NCI-H1092 (cell line): ENCODE results near the gene SLC7A6OS.

Source experiments
- DNase-seq: peaks from one replicate; lab custom pipeline; 2025; lab: John Stamatoyannopoulos, UW

SLC7A6OS gene

GRCh38 chr16:68344252-68344651 lies 33.5 kb upstream of the SLC7A6OS start:
- DNase-seq, result no peak

- DNase-seq, result no peak
Measured at GRCh38 chr16:68343137-68343536, 32.4 kb upstream of the SLC7A6OS start.

DNA sequence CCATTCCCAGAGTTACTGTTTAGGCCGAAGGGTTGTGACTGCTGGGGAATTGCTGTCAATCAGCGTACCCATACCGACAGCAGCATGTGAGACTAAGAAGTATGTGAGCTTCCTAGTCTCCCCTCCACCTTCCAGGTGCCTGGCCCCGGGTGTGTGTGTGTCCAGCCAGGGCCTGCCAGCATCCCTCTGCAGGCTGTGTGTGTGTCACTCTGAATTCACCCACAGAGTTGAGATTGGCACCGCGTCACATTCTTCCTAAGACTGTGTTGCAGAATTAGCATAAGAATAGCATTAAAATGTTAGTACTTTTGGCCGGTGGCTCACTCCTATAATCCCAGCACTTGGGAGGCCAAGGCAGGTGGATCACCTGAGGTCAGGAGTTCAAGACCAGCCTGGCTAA lies 31.9 kb upstream of the SLC7A6OS start:
- DNase-seq, result no peak

- DNase-seq, result no peak
Measured at GRCh38 chr16:68339214-68339613, 28.5 kb upstream of the SLC7A6OS start.

DNA sequence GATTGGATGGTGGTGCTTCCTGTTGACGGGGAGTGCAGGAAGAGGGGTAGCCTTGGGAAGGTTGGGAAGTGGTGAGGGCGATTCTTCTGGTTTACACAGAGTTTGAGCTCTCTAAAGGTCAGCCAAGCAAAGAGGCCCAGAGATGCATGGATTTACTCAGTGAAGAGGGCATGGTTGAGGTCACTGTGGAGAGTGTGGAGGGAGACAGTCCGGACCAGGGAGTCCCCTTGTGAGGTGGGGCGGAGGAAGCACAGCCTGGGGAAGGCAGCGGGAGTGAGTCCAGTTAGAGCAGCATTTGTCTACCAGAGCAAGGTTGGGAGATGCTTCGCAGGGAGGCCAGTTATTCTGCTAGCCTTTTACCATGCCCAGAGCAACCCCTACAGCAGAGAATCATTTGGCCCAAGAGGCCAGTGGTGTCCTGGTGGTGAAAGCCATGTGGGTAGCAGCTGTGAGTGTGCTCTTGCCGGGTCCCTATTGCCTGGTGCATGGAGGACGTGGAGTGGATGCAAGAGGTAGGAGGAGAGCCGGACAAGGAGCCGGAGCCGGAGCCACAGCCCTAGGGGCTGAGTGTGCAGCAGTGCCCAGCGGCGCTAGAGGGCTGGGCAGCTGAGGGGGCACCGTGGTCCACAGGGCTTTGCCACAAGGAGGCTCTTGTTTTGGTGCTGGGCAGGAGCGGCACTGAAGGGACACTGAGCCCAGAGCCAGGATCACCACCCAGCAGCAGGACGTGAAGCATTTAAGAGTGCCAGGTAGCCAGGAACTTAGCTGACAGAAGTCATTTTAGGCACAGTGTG lies 27.8 kb upstream of the SLC7A6OS start:
- DNase-seq, result no peak

- DNase-seq, result no peak
Measured at GRCh38 chr16:68335175-68335574, 24.4 kb upstream of the SLC7A6OS start.

DNA sequence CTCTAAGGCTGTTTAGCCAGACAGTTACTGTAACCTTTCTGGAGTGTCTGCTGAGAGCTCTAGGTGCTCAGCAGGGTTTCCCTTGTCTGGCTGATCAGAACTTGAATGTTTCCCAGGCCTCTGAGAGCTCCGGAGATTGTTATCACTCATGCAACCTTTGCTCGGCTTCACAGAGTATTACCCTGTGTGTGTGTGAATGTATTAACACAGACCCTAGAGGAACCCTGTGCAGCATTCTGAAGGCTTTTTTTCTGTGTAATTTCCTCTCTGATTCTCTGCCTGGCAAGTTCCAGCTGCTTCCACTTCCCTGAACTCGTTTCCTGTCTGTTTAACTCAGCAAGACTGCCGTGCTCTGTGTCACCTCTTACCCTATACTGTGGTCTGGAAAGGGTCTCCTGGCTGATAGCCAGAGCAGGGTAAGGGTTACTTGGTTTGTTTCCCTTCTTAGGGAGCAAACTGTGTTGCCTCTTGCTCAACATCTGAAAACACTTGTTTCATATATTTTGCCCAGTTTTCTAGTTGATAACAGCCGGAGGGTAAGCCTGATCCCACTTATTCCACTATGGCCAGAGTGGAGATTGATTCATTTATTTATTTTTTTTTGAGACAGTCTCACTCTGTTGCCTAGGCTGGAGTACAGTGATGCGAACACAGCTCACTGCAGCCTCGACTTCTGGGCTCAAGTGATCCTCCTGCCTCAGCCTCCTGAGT lies 21.8 kb upstream of the SLC7A6OS start:
- no peak for DNase-seq

GRCh38 chr16:68331879-68332410 lies 21.2 kb upstream of the SLC7A6OS start:
- DNase-seq, result no peak

- no peak for DNase-seq
Measured at GRCh38 chr16:68328860-68329390, 18.2 kb upstream of the SLC7A6OS start.

DNA sequence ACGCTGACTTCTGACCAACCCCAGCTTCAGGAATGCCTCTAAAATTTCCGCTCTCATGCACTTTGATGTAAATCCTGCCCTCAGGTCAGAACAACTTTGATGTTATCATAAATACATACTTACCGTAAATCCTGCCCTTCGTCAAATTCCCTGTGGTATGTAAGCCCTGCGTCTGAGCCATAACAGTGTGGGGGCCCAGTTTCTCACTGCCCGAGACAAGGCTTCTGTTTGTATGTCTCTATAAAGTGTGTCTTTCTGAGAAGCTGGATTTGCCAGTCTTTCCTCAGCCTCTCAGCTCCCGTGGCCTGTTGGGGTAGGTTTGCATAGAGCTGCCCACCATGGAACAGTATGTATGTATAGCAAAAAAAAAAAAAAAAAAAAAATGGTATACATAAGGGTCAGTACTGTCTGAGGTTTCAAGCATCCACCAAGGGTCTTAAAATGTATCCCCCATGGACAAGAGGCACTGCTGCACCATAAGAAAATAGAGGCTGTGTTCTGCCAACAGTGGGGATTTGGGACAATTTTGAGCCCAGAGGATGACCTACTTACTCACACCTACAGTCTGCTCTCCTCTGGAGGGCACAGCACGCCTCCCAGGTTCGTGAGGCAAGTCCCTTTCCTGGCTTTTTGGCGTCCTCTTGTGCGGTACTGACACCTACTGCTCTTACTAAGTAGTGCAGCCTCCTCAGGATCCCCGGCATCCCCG lies 17.6 kb upstream of the SLC7A6OS start:
- DNase-seq, result peak; percentile 58

DNA sequence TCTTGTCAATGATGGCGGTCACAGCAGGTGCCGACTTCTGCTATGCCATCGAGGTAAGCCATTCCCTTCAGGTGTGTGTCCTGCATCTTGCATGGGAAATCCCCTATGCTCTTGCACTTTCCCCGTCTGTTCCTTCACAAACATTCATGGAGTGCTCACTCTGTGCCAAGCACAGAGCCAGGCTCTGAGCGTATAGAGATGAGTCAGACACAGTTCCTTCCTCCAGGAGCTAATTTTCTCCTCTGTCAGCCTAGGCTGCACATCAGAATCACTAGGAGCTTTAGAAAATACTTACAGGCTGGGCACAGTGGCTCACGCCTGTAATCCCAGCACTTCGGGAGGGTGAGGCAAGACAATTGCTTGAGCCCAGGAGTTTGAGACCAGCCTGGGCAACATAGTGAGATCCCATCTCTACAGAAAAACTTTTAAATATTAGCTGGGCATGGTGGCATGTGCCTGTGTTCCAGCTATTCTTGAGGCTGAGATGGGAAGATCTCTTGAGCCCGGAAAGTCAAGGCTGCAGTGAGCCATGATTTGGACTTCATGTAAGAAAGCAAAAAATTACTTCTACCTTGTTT lies 14.1 kb upstream of the SLC7A6OS start:
- no peak for DNase-seq

- no peak for DNase-seq
Measured at GRCh38 chr16:68324336-68324735, 13.6 kb upstream of the SLC7A6OS start.

GRCh38 chr16:68319185-68319908 lies 8.6 kb upstream of the SLC7A6OS start:
- no peak for DNase-seq

DNA sequence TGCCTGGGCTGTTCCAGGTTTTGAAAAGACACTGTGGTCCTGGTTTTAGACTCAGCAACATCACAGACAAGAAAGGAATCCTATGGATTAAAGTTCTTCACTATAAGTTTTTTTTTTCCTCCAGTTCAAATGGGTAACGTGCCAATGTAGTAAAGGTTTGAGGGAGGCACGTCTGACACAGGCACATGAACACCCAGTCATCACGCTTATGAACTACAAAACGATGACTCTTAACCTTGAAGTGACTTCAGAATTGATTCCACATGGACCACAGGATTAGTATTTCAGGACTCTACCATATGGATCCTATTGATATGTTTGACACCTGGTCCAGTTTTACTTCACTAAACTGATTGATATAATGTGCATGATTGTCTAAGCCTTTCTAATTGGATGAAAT lies 2.4 kb upstream of the SLC7A6OS start:
- DNase-seq, result no peak

- no peak for DNase-seq
Measured at GRCh38 chr16:68310437-68310773, 341 bp downstream of the SLC7A6OS start.

- no peak for DNase-seq
Measured at GRCh38 chr16:68309799-68310198, 947 bp downstream of the SLC7A6OS start.

GRCh38 chr16:68306633-68307032 lies 4.1 kb downstream of the SLC7A6OS start:
- no peak for DNase-seq

DNA sequence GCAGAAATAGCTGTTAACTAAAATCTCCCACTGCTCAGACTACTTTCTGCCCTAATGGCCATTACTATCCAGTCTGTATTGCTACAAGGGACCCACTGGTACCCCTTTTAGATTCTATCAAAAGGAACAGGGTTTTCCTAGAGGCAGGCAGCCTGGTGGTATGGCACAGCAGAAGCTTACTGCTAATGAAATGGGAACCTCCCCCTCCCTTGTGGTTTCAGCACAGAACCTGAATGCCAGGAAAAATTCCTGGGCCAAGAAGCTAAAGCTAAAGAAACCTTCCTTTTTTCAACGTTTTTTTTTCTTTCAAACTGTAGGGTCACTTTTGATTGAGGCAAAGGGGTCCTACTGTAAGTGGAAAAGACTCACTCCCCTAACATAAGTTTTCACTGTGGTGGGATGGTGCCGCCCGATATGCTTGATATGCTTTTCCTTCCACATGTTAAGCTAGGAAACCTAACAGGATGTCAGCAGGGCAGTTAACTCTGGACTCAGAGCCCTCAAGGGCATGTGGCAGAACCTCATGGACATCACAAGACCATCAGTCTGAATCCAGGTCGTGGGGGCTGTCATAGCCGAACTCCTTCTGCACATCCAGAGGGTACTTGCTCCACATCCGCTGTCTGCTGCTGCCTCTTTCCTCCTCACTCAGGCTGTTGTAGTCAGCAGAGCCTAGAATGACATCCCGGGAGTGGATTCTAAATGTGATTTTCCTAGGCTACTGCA lies 9.8 kb downstream of the SLC7A6OS start:
- DNase-seq, result no peak

DNA sequence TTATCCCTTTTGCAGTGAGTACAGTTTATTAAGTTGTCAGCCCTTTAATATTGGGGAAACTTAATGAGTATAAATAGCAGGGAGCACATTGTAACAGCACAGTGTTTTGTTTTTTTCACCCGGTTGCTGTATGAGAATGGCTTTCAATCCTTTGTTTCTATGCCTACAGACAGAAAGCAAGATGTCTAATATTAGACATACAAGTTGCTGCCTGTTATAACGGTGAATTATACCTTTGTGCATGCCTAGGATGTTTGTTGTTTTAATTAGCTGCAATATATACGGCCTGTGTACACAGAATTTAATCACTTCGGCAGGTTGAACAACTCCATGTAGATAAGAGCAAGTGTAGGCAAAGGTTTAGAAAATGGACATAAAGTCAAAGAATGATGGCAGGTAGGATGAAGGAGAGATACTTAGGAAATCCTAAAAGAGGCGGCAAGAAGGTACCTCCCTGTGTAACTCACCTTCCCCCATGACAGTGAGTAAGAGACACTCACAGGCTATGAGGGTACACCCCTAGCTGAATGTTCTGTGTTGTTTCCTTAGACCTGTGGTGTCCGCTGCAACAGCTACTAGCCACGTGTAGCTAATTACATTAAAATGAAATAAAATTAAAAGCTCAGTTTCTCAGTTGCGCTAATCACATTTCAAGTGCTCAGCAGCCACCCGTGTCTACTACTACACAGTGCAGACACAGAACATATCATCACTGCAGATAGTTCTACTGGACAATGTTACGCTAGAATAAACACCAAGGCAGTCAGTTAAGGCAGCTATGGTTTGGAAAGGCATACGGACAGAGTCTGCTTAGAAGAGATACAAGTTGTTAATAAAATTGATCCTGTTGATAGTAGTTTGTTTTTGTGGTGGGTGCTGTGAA lies 10.9 kb downstream of the SLC7A6OS start:
- no peak for DNase-seq
